HL-60 (cell line): ENCODE results near the gene LIMCH1.
"Not testable (repeated sequence)": the region's sequence is repeated elsewhere in the genome, so short reads cannot be mapped to it uniquely, and the experiment has no call there.

Source experiments
- DNase-seq, 2 experiments: peaks; one replicate each; pipeline ENCODE4 v3.0.0-alpha.2; 2010 to 2020; ENCODE audit warnings: low read depth in 1 of 2, low spot score in 1 of 2
- H3K27ac ChIP-seq: fragments of 250-450 bp; sonication (Bioruptor Pico); replicated peaks from 2 replicates; pipeline ENCODE4 v1.5.1; 2020; ENCODE audit warnings: mild to moderate bottlenecking, moderate library complexity
- H3K27me3 ChIP-seq: fragments of 250-450 bp; sonication (Bioruptor Pico); 2 replicates; pipeline ENCODE4 v1.5.1; 2021; ENCODE audit warnings: mild to moderate bottlenecking, moderate library complexity; ENCODE audit not compliant: insufficient read depth, poor library complexity, severe bottlenecking
- H3K4me3 ChIP-seq: replicated peaks from 2 replicates; pipeline ENCODE4 v1.5.1; 2011; ENCODE audit warnings: mild to moderate bottlenecking, control low read depth, low read length; ENCODE audit not compliant: insufficient read depth
- GABPA ChIP-seq: IDR thresholded peaks from 2 replicates; pipeline ENCODE4 v1.6.1; 2012; ENCODE audit warnings: low read depth
- POLR2AphosphoS5 ChIP-seq: IDR thresholded peaks from 2 replicates; pipeline ENCODE4 v1.6.1; 2012; ENCODE audit warnings: low read depth
- SPI1 ChIP-seq: IDR thresholded peaks from 2 replicates; pipeline ENCODE4 v1.6.1; 2012; ENCODE audit warnings: low read depth, mild to moderate bottlenecking, borderline replicate concordance
- TF ChIP-seq, protein P1 (sequence below): IDR thresholded peaks from 2 replicates; pipeline ENCODE4 v1.6.1; 2012; ENCODE audit warnings: low read depth; ENCODE audit not compliant: insufficient replicate concordance
- TF ChIP-seq, protein P2 (sequence below): IDR thresholded peaks from one replicate; pipeline ENCODE4 v1.5.1; 2011; ENCODE audit warnings: low read length, control low read depth, inconsistent platforms; ENCODE audit not compliant: insufficient read depth

LIMCH1 gene

GRCh38 chr4:41734371-41734770, 196.4 kb downstream of the LIMCH1 start:
- no peak for DNase-seq
- Histone ChIP-seq H3K4me3 (no peak overlapping the region), H3K27ac (no peak overlapping the region), H3K27me3 (peaks cover 8% of the 10 kb centered on the region)
- TF ChIP-seq POLR2AphosphoS5 (no peak), GABPA (no peak), SPI1 (no peak)
- TF ChIP-seq, protein P1, sequence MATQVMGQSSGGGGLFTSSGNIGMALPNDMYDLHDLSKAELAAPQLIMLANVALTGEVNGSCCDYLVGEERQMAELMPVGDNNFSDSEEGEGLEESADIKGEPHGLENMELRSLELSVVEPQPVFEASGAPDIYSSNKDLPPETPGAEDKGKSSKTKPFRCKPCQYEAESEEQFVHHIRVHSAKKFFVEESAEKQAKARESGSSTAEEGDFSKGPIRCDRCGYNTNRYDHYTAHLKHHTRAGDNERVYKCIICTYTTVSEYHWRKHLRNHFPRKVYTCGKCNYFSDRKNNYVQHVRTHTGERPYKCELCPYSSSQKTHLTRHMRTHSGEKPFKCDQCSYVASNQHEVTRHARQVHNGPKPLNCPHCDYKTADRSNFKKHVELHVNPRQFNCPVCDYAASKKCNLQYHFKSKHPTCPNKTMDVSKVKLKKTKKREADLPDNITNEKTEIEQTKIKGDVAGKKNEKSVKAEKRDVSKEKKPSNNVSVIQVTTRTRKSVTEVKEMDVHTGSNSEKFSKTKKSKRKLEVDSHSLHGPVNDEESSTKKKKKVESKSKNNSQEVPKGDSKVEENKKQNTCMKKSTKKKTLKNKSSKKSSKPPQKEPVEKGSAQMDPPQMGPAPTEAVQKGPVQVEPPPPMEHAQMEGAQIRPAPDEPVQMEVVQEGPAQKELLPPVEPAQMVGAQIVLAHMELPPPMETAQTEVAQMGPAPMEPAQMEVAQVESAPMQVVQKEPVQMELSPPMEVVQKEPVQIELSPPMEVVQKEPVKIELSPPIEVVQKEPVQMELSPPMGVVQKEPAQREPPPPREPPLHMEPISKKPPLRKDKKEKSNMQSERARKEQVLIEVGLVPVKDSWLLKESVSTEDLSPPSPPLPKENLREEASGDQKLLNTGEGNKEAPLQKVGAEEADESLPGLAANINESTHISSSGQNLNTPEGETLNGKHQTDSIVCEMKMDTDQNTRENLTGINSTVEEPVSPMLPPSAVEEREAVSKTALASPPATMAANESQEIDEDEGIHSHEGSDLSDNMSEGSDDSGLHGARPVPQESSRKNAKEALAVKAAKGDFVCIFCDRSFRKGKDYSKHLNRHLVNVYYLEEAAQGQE = no peak
- TF ChIP-seq, protein P2, sequence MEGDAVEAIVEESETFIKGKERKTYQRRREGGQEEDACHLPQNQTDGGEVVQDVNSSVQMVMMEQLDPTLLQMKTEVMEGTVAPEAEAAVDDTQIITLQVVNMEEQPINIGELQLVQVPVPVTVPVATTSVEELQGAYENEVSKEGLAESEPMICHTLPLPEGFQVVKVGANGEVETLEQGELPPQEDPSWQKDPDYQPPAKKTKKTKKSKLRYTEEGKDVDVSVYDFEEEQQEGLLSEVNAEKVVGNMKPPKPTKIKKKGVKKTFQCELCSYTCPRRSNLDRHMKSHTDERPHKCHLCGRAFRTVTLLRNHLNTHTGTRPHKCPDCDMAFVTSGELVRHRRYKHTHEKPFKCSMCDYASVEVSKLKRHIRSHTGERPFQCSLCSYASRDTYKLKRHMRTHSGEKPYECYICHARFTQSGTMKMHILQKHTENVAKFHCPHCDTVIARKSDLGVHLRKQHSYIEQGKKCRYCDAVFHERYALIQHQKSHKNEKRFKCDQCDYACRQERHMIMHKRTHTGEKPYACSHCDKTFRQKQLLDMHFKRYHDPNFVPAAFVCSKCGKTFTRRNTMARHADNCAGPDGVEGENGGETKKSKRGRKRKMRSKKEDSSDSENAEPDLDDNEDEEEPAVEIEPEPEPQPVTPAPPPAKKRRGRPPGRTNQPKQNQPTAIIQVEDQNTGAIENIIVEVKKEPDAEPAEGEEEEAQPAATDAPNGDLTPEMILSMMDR = no peak

GRCh38 chr4:41737491-41737890, 199.5 kb downstream of the LIMCH1 start:
- H3K27ac ChIP-seq, H3K27me3 ChIP-seq, H3K4me3 ChIP-seq, DNase-seq: not testable (repeated sequence)

DNA sequence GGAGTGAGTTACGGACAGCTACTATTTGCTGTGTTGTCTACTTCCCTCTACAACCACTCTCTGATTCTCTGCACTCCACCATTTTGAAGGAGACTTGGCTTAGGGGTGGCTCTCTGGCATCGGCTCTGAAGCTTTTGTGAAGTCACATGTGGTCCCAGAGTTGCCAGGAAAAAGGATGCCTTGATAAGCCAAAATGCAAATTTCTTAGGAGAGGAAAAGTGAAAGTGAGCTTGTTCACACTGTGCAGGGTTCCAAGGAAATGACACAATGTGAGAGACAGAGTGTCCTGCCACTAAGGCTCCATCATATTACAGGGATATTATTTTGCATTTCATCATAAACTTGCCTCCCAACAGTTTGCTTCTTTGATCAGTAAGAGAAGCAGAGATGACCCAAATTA, 203.4 kb downstream of the LIMCH1 start:
- Histone ChIP-seq H3K27me3 (peaks cover 9% of the 10 kb centered on the region), H3K4me3 (no peak overlapping the region), H3K27ac (no peak overlapping the region)
- TF ChIP-seq, protein P1 = no peak
- TF ChIP-seq SPI1 (no peak), POLR2AphosphoS5 (no peak), GABPA (no peak)
- TF ChIP-seq, protein P2 = no peak
- DNase-seq = no peak

GRCh38 chr4:41744572-41745291, 206.8 kb downstream of the LIMCH1 start:
- no peak for TF ChIP-seq GABPA
- no peak for TF ChIP-seq SPI1
- TF ChIP-seq, protein P1 = no peak
- TF ChIP-seq, protein P2 = no peak
- TF ChIP-seq POLR2AphosphoS5 = no peak
- H3K27ac ChIP-seq = no peak overlapping the region
- no peak for DNase-seq
- H3K27me3 ChIP-seq = peaks cover 39% of the 10 kb centered on the region
- no peak overlapping the region for H3K4me3 ChIP-seq
